Forelimb muscle (tissue), 1 donor: ENCODE data around the gene YJEFN3. TPM values are rescaled to one million over a fixed set of nuclear protein-coding genes. Genes with fewer than 3 reads are reported as not detected.
A peak's percentile ranks its signal among the peaks of the same experiment; 100 is the strongest.

Experiments
- DNase-seq: peaks from one replicate; pipeline ENCODE4 v3.0.0-alpha.2; 2013; ENCODE audit warnings: low read depth
- polyA plus RNA-seq: library from polyadenylated mRNA; unstranded; fragments of 120-200 nt; gene quantifications from one replicate; pipeline ENCODE4 v1.2.1, GENCODE V29; 2013; ENCODE audit not compliant: insufficient read length

Gene YJEFN3
- polyA plus RNA-seq, 1 donor: 6.9 TPM

DNA sequence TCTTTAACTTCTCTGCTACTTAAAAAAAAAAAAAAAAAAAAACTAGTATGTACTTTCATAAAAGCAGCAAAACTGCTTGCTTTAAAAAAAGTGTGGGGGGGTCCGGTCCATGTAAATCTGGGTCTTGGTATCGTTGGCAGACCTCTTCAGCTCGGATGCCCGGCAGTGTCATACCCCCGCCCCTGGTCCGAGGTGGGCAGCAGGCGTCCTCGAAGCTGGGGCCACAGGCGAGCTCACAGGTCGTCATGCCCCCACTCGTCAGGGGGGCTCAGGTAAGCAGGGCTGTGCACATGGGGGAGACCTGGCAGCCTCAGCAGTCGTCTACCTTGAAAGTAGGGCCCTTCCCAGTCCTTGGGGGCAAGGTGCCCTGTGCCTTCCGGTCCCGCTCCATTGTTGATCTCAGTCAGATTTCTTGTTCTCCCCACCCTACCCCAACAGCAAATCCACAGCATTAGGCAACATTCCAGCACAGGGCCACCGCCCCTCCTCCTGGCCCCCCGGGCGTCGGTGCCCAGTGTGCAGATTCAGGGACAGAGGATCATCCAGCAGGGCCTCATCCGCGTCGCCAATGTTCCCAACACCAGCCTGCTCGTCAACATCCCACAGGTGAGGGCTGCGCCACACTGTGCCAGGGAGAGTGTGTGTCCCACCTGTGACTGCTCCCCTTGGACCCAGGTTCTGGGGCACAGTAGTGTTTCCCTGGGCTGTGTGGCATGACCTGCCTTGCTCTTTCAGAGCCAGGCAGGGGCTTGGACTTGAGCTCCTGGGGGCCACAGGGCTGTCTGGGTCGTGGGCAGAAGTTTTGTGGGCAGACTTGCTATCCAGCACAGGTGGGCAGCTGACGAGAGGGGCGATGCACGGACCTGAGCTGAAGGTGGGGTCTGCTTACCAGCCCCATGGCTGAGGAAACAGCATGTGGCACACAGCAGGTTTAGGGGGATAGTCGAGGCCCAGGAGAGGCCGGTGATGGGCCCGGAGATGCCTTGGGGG is 32.8 kb upstream of the YJEFN3 start:
- DNase-seq: no peak

DNA sequence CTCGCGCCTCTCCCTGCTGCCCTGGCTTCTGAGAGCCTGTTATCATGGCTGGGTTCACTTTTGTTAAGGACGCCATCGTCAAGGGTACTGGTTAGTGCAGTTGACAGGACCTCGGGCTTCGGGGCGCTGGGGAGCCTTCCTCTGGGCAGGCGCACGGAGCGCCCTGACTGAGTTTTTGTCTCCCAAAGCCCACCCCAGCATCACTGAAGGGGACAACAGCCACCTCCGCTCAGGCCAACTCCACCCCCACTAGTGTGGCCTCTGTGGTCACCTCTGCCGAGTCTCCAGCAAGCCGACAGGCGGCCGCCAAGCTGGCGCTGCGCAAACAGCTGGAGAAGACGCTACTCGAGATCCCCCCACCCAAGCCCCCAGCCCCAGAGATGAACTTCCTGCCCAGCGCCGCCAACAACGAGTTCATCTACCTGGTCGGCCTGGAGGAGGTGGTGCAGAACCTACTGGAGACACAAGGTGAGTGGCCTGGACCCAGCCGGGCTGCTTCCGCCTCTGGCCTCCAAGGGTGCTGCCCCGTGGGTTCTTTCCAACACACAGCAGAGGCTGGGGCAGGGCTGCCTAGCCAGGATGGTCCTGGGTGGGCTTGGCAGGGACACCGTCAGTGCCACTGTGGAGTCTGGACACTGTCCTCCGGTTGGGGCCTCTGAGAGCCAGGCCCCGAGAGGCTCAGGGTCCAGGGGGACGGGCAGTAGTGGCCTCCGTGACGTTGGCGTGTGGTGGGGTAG is 30.3 kb upstream of the YJEFN3 start:
- DNase-seq: no peak

DNA sequence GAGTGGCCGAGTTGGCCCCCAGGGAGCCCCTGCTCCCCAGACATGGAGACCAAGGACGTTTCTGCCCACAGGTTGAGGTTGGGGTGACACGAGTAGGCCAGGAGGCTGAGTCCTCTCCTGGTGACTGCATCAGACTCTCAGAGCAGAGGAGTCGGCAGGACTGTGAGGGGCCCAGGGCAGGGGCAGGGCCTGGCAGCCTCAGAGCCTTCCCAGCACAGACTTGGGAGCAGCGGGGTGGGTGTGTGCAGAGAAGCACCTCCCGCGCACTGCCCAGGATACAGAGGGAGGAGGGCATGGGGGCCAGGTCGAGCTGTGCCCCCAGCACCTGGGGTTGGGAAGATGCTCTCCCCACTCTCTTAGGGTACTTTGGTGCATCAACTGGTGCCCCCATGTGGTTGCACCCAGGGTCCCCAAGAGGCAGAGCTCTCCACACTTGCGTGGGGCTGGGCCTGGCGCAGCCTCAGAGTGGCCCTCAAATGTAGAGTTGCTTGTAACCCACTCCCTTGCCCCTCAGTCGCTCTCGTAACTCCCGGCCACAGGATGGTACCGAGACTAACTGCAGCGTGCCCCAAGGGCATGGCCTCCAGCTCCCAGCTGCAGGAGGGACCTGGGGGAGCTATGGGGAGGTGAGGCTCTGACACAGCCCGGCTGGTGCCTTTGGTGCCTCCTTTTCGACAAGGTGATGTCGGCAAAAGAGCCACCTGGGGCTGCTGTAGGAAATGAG is 29.3 kb upstream of the YJEFN3 start:
- DNase-seq: no peak

DNA sequence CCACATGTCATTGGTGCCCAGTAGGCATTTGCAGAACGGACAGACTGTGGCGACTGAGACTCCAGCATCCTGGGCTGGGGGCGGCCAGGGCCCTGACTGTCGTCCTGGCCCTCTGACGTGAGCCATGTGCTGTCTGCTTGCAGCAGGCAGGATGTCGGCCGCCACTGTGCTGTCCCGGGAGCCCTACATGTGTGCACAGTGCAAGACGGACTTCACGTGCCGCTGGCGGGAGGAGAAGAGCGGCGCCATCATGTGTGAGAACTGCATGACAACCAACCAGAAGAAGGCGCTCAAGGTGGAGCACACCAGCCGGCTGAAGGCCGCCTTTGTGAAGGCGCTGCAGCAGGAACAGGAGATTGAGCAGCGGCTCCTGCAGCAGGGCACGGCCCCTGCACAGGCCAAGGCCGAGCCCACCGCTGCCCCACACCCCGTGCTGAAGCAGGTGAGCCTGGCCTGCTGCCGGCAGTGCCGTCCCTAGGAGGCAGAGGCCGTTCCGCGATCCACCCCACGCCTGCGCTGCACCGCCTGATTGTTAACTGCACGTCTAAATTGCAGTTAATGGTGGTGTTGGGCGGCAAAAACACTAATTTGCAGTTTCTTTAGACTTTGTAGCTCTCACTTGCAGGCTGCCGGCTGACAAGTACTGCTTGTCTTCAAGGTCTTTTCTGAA is 27.6 kb upstream of the YJEFN3 start:
- no peak for DNase-seq

GRCh38 chr19:19501798-19502197 is 26.9 kb upstream of the YJEFN3 start:
- no peak for DNase-seq

GRCh38 chr19:19502281-19502680 is 26.4 kb upstream of the YJEFN3 start:
- DNase-seq: no peak

DNA sequence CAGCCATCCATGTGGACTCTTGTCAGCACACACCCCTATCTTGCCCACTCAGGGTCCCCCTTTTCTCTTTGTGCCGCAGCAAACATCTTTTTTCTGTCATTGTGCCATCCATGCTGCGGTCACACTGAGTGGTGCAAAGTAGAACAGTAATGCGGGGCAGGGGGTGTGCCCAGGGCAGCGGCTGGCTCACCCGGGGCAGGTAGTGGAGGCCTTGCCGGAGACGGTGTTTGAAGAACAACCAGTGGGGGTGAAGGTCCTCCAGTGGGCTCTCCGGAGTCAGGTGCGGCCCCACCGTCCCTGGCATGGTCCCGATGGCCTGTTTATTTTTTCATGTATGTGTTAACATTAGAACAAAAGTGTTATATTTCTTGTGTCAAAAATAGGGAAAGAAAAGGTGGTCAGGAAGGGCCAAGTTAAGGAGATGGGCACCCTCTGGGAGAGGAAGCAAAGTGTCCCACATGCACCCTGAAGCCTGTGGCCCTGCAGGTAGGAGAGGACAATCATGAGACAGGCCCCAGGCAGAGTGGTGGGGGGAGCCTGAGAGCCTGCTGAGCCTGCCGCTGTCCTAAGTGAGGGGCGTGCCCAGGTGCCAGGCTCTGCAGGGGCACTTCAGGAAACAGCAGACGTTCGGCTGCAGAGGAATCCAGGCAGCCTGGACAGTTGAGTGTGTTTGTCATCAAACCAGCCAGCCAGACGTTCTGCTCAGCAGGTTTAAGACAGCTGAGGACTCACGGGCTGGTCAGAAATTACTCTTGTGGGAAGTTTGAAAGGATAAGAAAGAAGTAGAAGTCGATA is 25.7 kb upstream of the YJEFN3 start:
- no peak for DNase-seq

GRCh38 chr19:19504754-19505668 is 23.7 kb upstream of the YJEFN3 start:
- DNase-seq: no peak

- DNase-seq: no peak
These were observed 22.9 kb upstream of the YJEFN3 start for GRCh38 chr19:19505669-19506326.

- DNase-seq: no peak
These were observed 22.1 kb upstream of the YJEFN3 start for GRCh38 chr19:19506592-19506991.

DNA sequence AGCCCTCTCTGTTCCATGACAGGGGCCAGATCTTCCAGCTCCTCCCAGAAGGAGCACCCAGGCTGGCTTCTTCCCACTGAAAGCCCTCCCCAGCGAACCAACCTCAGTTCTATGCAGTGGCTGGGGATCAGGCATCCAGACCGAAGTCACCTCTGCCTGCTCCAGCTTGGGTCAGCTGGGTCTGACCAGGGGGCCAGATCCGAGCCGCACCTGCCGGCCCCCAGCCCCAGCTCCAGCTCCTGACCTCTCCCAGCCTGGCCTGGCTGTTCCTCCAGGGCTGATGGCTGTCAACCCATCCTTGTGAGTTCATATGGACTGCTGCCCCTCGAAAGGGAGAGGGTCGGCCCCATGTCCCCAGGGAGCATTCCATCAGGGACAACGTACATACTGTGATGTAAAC is 21.4 kb upstream of the YJEFN3 start:
- DNase-seq: no peak

- DNase-seq: no peak
These were observed 20.5 kb upstream of the YJEFN3 start for GRCh38 chr19:19508217-19508616.

DNA sequence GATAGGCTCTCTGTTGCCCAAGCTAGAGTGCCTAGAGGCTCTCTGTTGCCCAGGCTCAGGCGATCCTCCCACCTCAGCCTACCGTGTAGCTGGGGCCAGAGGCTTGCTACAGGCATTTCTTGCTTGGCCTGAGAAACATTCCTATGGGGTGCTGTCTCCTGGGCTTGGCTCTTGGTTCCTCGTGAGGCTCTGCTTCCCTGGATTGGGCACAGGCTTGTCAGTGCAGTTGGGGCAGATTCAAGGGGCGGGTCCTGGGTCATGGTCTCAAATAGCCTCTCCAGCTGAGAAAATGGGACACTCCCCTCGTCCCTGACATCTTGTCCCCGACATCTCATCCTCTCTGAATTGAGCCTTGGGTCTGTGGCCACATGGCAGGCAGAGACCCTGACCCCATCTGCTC is 18.3 kb upstream of the YJEFN3 start:
- DNase-seq: no peak

DNA sequence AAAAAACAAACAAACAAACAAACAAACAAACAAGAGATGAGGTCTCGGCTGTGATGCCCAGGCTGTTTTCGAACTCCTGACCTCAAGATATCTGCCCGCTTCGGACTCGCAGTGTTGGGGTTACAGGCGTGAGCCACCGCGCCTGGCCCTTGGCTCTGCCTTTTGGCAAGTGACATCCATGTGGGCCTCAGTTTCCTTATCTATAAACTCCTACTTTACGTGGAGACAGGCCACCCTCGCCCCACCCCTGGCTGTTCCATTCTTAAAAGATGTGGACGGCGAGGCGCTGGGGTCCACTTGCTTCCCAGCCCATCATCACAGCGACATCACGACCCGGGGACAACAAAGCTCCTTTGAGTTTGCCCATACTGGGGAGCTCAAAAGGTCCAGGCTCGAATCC is 15.0 kb upstream of the YJEFN3 start:
- DNase-seq: no peak

DNA sequence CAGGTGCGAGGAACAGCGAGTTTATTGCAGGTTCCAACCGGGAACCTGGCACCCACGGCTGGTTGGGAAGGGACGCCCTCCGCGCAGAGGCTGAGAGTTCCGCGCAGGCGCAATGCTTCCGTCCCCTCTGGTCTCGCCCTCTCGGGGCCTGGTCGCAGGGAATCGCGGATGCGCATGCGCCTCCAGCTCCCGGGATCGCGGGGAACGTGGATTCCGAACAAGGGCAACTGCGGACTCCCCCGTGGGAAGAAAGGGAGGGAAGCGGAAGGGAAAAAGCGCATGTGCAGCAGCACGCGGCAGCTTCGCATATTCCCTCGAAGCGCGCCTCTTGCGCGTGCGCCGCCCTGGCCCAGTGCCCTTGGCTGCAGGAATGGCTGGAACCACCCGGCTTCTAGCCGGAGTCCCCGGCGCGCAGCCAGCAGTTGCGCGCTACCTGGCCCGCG is 14.5 kb upstream of the YJEFN3 start:
- no peak for DNase-seq

GRCh38 chr19:19514881-19515641 is 13.7 kb upstream of the YJEFN3 start, which contains the start of gene TSSK6:
Gene TSSK6 (minus strand): TSS chr19:19515548. CDS start chr19:19515427, 121 bp downstream.
- no peak for DNase-seq

- DNase-seq: peak; percentile 83
These were observed 12.8 kb upstream of the YJEFN3 start, which contains the start of gene NDUFA13 for GRCh38 chr19:19515642-19516519. Gene NDUFA13 (plus strand): TSS chr19:19516225. CDS start chr19:19516239, 14 bp downstream.
